Liver (tissue), 9 donors: ENCODE measurements around the gene TUBG2. TPM values are rescaled to one million over a fixed set of nuclear protein-coding genes. Genes with fewer than 3 reads are reported as not detected.

Source experiments
- DNase-seq: peaks from one replicate; pipeline ENCODE4 v3.0.0-alpha.2; 2017; ENCODE audit warnings: low spot score
- H3K27ac ChIP-seq, 2 donors: one replicate each; pipeline ENCODE4 v1.7.0; 2013; ENCODE audit warnings: inconsistent platforms in 2 of 2, low read length in 2 of 2, control low read depth in 1 of 2, low read depth in 1 of 2, mild to moderate bottlenecking in 1 of 2
- H3K27me3 ChIP-seq, 4 donors: one replicate each; pipeline versions ENCODE4 v1.6.1 to v1.7.0; 2013; ENCODE audit warnings: low read length in 3 of 4, inconsistent platforms in 1 of 4, mild to moderate bottlenecking in 1 of 4, moderate library complexity in 1 of 4; ENCODE audit not compliant: control insufficient read depth in 4 of 4, insufficient read depth in 4 of 4
- H3K36me3 ChIP-seq, 4 donors: one replicate each; pipeline versions ENCODE4 v1.6.1 to v1.7.0; 2013; ENCODE audit warnings: low read length in 3 of 4, mild to moderate bottlenecking in 3 of 4, low read depth in 1 of 4, moderate library complexity in 1 of 4; ENCODE audit not compliant: control insufficient read depth in 4 of 4, insufficient read depth in 3 of 4
- H3K4me1 ChIP-seq, 4 donors: one replicate each; pipeline versions ENCODE4 v1.6.1 to v1.7.0; 2013; ENCODE audit warnings: low read length in 3 of 4, mild to moderate bottlenecking in 3 of 4, moderate library complexity in 1 of 4; ENCODE audit not compliant: control insufficient read depth in 4 of 4, insufficient read depth in 4 of 4
- H3K4me3 ChIP-seq, 3 donors: one replicate each; pipeline versions ENCODE4 v1.6.1 to v1.7.0; 2013; ENCODE audit warnings: low read length in 3 of 3, control low read depth in 1 of 3, low read depth in 1 of 3, mild to moderate bottlenecking in 1 of 3
- H3K9ac ChIP-seq, 2 donors: one replicate each; pipeline ENCODE4 v1.7.0; 2013; ENCODE audit warnings: low read length in 2 of 2, mild to moderate bottlenecking in 2 of 2, moderate library complexity in 2 of 2, control low read depth in 1 of 2, low read depth in 1 of 2
- H3K9me3 ChIP-seq, 4 donors: one replicate each; pipeline versions ENCODE4 v1.6.1 to v1.7.0; 2013; ENCODE audit warnings: low read length in 3 of 4; ENCODE audit not compliant: control insufficient read depth in 4 of 4
- EGR1 ChIP-seq, 2 donors: IDR thresholded peaks; 2 replicates each; pipeline ENCODE4 v1.6.1; 2016 to 2018; ENCODE audit warnings: antibody characterized with exemption in 2 of 2, low read depth in 2 of 2
- FOXA1 ChIP-seq: IDR thresholded peaks from 2 replicates; pipeline ENCODE4 v1.6.1; 2016; ENCODE audit warnings: antibody characterized with exemption
- FOXA2 ChIP-seq: IDR thresholded peaks from 2 replicates; pipeline ENCODE4 v1.6.1; 2016; ENCODE audit warnings: antibody characterized with exemption
- GABPA ChIP-seq, 2 donors: IDR thresholded peaks in 1 of 2; conservative IDR thresholded peaks in 1 of 2; 2 replicates each; pipeline ENCODE4 v1.6.1; 2016; ENCODE audit warnings: antibody characterized with exemption in 2 of 2, mild to moderate bottlenecking in 1 of 2, moderate library complexity in 1 of 2
- HNF4A ChIP-seq, 2 donors: conservative IDR thresholded peaks; 2 replicates each; pipeline ENCODE4 v1.6.1; 2016; ENCODE audit warnings: antibody characterized with exemption in 2 of 2, mild to moderate bottlenecking in 2 of 2
- HNF4G ChIP-seq: IDR thresholded peaks from 2 replicates; pipeline ENCODE4 v1.6.1; 2016; ENCODE audit warnings: antibody characterized with exemption
- JUND ChIP-seq, 2 donors: IDR thresholded peaks; 2 replicates each; pipeline ENCODE4 v1.6.1; 2016; ENCODE audit warnings: antibody characterized with exemption in 2 of 2
- NR2F2 ChIP-seq: IDR thresholded peaks from 2 replicates; pipeline ENCODE4 v1.6.1; 2016; ENCODE audit warnings: antibody characterized with exemption
- RAD21 ChIP-seq, 2 donors: IDR thresholded peaks; 2 replicates each; pipeline ENCODE4 v1.6.1; 2016; ENCODE audit warnings: antibody characterized with exemption in 2 of 2, mild to moderate bottlenecking in 2 of 2
- RXRA ChIP-seq, 2 donors: IDR thresholded peaks; 2 replicates each; pipeline ENCODE4 v1.6.1; 2017 to 2018; ENCODE audit warnings: antibody characterized with exemption in 2 of 2, mild to moderate bottlenecking in 1 of 2
- SP1 ChIP-seq: IDR thresholded peaks from 2 replicates; pipeline ENCODE4 v1.6.1; 2018; ENCODE audit warnings: antibody characterized with exemption, mild to moderate bottlenecking
- TAF1 ChIP-seq: conservative IDR thresholded peaks from 2 replicates; pipeline ENCODE4 v1.6.1; 2016; ENCODE audit warnings: antibody characterized with exemption, mild to moderate bottlenecking
- YY1 ChIP-seq: IDR thresholded peaks from 2 replicates; pipeline ENCODE4 v1.6.1; 2016; ENCODE audit warnings: antibody characterized with exemption, mild to moderate bottlenecking
- WGBS: extraction: QIAGEN DNeasy Blood & Tissue Kit; methylation state at CpG from one replicate; pipeline ENCODE4 v1.1.7; 2013; 5-methylcytosine and 5-hydroxymethylcytosine counted together
- polyA plus RNA-seq, 2 donors: library from polyadenylated mRNA; stranded (reverse) in 1 of 2; unstranded in 1 of 2; fragments of 200-250 nt in 1 of 2; fragments of >200 nt in 1 of 2; fragmentation: Nextera tagmentation in 1 of 2; extraction: Ambion mirVana in 1 of 2; gene quantifications; one replicate each; pipeline versions ENCODE4 v1.2.1 to v1.2.3, GENCODE V29; 2013 to 2015
- total RNA-seq, 2 donors: library from RNA; depleted of rRNA; stranded (reverse); fragments of >200 nt; gene quantifications; one replicate each; pipeline ENCODE4 v1.2.3, GENCODE V29; 2014
- TF ChIP-seq, protein P1 (sequence below): IDR thresholded peaks from 2 replicates; pipeline ENCODE4 v1.6.1; 2016; ENCODE audit warnings: antibody characterized with exemption, mild to moderate bottlenecking
- TF ChIP-seq, protein P2 (sequence below): IDR thresholded peaks from 2 replicates; pipeline ENCODE4 v1.6.1; 2016; ENCODE audit warnings: antibody characterized with exemption
- TF ChIP-seq, protein P3 (sequence below): IDR thresholded peaks from 2 replicates; pipeline ENCODE4 v1.6.1; 2016; ENCODE audit warnings: antibody characterized with exemption
- TF ChIP-seq, protein P4 (sequence below): fragments of 150-350 bp; IDR thresholded peaks from 2 replicates; pipeline ENCODE4 v1.5.1; 2017; ENCODE audit warnings: improper control_type of control experiment, low read depth, low read length; ENCODE audit not compliant: missing input control
- TF ChIP-seq, protein P5 (sequence below): IDR thresholded peaks from 2 replicates; pipeline ENCODE4 v1.6.1; 2016; ENCODE audit warnings: antibody characterized with exemption
- donor health status: healthy.
- donor health status: healthy.
- donor health status: healthy.
- donor health status: healthy.
- donor health status: healthy.

TUBG2 gene
- total and polyA plus RNA-seq, 4 donors: 1.4 to 10.8 (median 5.0) TPM

DNA sequence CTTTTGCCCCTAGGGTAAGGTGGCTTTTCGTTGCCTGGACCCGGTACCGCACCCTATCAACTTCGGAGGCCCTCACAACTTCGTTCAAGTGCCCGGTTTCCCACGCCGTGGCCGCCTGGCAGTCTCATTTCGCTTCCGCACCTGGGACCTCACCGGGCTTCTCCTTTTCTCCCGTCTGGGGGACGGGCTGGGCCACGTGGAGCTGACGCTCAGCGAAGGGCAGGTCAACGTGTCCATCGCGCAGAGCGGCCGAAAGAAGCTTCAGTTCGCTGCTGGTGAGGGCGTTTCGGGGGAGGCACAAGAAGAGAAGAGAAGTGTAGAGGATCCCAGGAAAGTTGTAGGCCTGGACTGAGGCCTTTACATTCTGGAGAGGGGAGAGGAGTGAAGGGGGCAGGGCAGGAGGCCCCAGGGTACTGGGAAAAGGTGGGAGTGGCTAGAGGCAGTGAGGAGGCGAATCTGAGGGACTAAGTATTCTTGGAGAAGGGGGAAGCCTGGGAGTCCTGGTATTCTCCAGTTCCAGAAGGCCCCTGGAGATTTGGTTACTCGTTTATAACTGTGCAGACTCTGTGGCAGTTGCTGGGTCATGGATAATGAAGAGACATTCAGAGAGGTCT is 28.7 kb downstream of the TUBG2 start:
- DNase-seq: no peak
- Histone ChIP-seq H3K27ac (no peak overlapping the region), H3K9ac (no peak overlapping the region), H3K4me1 (peaks cover 4 to 15% (median 10%) of the 10 kb centered on the region in 4 donors), H3K36me3 (no peaks in the 10 kb centered on the region), H3K4me3 (no peak overlapping the region), H3K9me3 (no peaks in the 10 kb centered on the region), H3K27me3 (peaks cover 0 to 11% (median 0%) of the 10 kb centered on the region in 4 donors)
- no peak for TF ChIP-seq FOXA1
- TF ChIP-seq FOXA2: no peak
- TF ChIP-seq GABPA (IDR thresholded peaks at IDR 0.05 in 1 of 2, conservative IDR thresholded peaks at IDR 0.05 in 1 of 2): no peak
- TF ChIP-seq YY1: no peak
- no peak for TF ChIP-seq HNF4G
- TF ChIP-seq HNF4A (conservative IDR thresholded peaks at IDR 0.05): no peak
- no peak for TF ChIP-seq RXRA (IDR thresholded peaks at IDR 0.05)
- TF ChIP-seq TAF1: no peak
- TF ChIP-seq RAD21 (IDR thresholded peaks at IDR 0.05): no peak
- TF ChIP-seq, protein P1, sequence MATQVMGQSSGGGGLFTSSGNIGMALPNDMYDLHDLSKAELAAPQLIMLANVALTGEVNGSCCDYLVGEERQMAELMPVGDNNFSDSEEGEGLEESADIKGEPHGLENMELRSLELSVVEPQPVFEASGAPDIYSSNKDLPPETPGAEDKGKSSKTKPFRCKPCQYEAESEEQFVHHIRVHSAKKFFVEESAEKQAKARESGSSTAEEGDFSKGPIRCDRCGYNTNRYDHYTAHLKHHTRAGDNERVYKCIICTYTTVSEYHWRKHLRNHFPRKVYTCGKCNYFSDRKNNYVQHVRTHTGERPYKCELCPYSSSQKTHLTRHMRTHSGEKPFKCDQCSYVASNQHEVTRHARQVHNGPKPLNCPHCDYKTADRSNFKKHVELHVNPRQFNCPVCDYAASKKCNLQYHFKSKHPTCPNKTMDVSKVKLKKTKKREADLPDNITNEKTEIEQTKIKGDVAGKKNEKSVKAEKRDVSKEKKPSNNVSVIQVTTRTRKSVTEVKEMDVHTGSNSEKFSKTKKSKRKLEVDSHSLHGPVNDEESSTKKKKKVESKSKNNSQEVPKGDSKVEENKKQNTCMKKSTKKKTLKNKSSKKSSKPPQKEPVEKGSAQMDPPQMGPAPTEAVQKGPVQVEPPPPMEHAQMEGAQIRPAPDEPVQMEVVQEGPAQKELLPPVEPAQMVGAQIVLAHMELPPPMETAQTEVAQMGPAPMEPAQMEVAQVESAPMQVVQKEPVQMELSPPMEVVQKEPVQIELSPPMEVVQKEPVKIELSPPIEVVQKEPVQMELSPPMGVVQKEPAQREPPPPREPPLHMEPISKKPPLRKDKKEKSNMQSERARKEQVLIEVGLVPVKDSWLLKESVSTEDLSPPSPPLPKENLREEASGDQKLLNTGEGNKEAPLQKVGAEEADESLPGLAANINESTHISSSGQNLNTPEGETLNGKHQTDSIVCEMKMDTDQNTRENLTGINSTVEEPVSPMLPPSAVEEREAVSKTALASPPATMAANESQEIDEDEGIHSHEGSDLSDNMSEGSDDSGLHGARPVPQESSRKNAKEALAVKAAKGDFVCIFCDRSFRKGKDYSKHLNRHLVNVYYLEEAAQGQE: no peak
- TF ChIP-seq, protein P2, sequence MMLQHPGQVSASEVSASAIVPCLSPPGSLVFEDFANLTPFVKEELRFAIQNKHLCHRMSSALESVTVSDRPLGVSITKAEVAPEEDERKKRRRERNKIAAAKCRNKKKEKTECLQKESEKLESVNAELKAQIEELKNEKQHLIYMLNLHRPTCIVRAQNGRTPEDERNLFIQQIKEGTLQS: no peak
- no peak for TF ChIP-seq SP1
- TF ChIP-seq, protein P3, sequence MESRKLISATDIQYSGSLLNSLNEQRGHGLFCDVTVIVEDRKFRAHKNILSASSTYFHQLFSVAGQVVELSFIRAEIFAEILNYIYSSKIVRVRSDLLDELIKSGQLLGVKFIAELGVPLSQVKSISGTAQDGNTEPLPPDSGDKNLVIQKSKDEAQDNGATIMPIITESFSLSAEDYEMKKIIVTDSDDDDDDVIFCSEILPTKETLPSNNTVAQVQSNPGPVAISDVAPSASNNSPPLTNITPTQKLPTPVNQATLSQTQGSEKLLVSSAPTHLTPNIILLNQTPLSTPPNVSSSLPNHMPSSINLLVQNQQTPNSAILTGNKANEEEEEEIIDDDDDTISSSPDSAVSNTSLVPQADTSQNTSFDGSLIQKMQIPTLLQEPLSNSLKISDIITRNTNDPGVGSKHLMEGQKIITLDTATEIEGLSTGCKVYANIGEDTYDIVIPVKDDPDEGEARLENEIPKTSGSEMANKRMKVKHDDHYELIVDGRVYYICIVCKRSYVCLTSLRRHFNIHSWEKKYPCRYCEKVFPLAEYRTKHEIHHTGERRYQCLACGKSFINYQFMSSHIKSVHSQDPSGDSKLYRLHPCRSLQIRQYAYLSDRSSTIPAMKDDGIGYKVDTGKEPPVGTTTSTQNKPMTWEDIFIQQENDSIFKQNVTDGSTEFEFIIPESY: no peak
- 64% methylated on average over 27 of the region's 27 CpGs for WGBS

DNA sequence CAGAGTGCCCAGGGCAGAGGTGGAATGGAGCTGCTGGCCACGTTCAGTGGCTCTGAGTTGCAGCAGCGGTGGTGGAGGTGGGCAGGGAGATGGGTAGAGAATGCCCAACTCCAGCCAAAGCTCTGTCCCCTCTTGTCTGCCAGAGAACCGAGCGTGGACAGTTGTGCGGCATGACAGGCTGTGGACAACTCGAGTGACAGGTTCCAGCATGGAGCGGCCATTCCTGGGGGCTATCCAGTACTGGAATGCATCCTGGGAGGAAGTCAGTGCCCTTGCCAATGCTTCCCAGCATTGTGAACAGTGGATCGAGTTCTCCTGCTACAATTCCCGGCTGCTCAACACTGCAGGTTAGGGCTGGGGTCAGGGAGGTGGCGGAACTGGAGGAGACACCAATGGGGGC is 31.5 kb downstream of the TUBG2 start:
- no peaks in the 10 kb centered on the region for H3K4me1 ChIP-seq
- WGBS: 90% methylated on average over 10 of the region's 10 CpGs
- H3K9me3 ChIP-seq: no peaks in the 10 kb centered on the region
- no peak overlapping the region for H3K4me3 ChIP-seq
- no peak overlapping the region for H3K27ac ChIP-seq
- no peak overlapping the region for H3K9ac ChIP-seq
- DNase-seq: no peak
- H3K27me3 ChIP-seq: peaks cover 0 to 8% (median 0%) of the 10 kb centered on the region in 4 donors
- H3K36me3 ChIP-seq: no peaks in the 10 kb centered on the region
- TF ChIP-seq, protein P3: no peak
- TF ChIP-seq HNF4G (no peak), RXRA (IDR thresholded peaks at IDR 0.05) (no peak), NR2F2 (no peak), TAF1 (no peak), FOXA1 (no peak), EGR1 (IDR thresholded peaks at IDR 0.05; ENCODE audit: low read depth in 2 of 2) (no peak), RAD21 (IDR thresholded peaks at IDR 0.05) (no peak), SP1 (no peak), YY1 (no peak), JUND (IDR thresholded peaks at IDR 0.05) (no peak), HNF4A (conservative IDR thresholded peaks at IDR 0.05) (no peak)
- TF ChIP-seq, protein P4, sequence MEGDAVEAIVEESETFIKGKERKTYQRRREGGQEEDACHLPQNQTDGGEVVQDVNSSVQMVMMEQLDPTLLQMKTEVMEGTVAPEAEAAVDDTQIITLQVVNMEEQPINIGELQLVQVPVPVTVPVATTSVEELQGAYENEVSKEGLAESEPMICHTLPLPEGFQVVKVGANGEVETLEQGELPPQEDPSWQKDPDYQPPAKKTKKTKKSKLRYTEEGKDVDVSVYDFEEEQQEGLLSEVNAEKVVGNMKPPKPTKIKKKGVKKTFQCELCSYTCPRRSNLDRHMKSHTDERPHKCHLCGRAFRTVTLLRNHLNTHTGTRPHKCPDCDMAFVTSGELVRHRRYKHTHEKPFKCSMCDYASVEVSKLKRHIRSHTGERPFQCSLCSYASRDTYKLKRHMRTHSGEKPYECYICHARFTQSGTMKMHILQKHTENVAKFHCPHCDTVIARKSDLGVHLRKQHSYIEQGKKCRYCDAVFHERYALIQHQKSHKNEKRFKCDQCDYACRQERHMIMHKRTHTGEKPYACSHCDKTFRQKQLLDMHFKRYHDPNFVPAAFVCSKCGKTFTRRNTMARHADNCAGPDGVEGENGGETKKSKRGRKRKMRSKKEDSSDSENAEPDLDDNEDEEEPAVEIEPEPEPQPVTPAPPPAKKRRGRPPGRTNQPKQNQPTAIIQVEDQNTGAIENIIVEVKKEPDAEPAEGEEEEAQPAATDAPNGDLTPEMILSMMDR: no peak
- TF ChIP-seq, protein P5, sequence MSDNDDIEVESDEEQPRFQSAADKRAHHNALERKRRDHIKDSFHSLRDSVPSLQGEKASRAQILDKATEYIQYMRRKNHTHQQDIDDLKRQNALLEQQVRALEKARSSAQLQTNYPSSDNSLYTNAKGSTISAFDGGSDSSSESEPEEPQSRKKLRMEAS: no peak
- TF ChIP-seq, protein P1: no peak
